ENCODE data around the gene ADCY5. TPM values are rescaled to one million over a fixed set of nuclear protein-coding genes. Genes with fewer than 3 reads are reported as not detected.

Gene ADCY5
- total RNA-seq, 4 donors from 2014 or later = 14.0 to 86.8 (median 41.5) TPM

- DNase-seq (ENCODE audit: low spot score) = no peak
These were observed 48.7 kb downstream of the ADCY5 start for GRCh38 chr3:123400169-123400568.

GRCh38 chr3:123399653-123400052, 49.2 kb downstream of the ADCY5 start:
- ATAC-seq (ENCODE audit: low FRiP score) (no peak), DNase-seq (ENCODE audit: low spot score) (no peak)
- no peak for TF ChIP-seq CTCF (IDR thresholded peaks at IDR 0.05)

More at GRCh38 chr3:123400169-123400568, 48.7 kb downstream of the ADCY5 start:
- no peak for TF ChIP-seq CTCF (IDR thresholded peaks at IDR 0.05)
- no peak for ATAC-seq (ENCODE audit: low FRiP score)

- ATAC-seq (ENCODE audit: low FRiP score) = no peak
- no peak for DNase-seq (ENCODE audit: low spot score)
- TF ChIP-seq CTCF (IDR thresholded peaks at IDR 0.05) = no peak
These were observed 50.7 kb downstream of the ADCY5 start for GRCh38 chr3:123397921-123398785.

- no peak for TF ChIP-seq CTCF (IDR thresholded peaks at IDR 0.05)
- no peak for DNase-seq (ENCODE audit: low spot score)
- no peak for ATAC-seq (ENCODE audit: low FRiP score)
These were observed 51.8 kb downstream of the ADCY5 start for GRCh38 chr3:123397050-123397590.

GRCh38 chr3:123396171-123397049, 52.5 kb downstream of the ADCY5 start:
- ATAC-seq (ENCODE audit: low FRiP score) (no peak), DNase-seq (ENCODE audit: low spot score) (no peak)
- no peak for TF ChIP-seq CTCF (IDR thresholded peaks at IDR 0.05)

GRCh38 chr3:123395235-123395634, 53.7 kb downstream of the ADCY5 start:
- DNase-seq (ENCODE audit: low spot score) (no peak), ATAC-seq (ENCODE audit: low FRiP score) (no peak)
- no peak for TF ChIP-seq CTCF (IDR thresholded peaks at IDR 0.05)
